Activated gamma-delta T cell (primary cell): ENCODE data around the gene TESK2.
"Not testable (repeated sequence)": the region's sequence is repeated elsewhere in the genome, so short reads cannot be mapped to it uniquely, and the experiment has no call there.

ENCODE experiments used
- DNase-seq: peaks from one replicate; lab custom pipeline; 2025; lab: John Stamatoyannopoulos, UW

Gene TESK2

GRCh38 chr1:45375104-45376090 lies 115.6 kb downstream of the TESK2 start:
- no peak for DNase-seq

GRCh38 chr1:45373573-45373972 lies 117.4 kb downstream of the TESK2 start:
- no peak for DNase-seq

GRCh38 chr1:45370575-45370974 lies 120.4 kb downstream of the TESK2 start:
- DNase-seq, result no peak

- no peak for DNase-seq
Measured at GRCh38 chr1:45365051-45365450, 125.9 kb downstream of the TESK2 start.

- no peak for DNase-seq
Measured at GRCh38 chr1:45364294-45364693, 126.7 kb downstream of the TESK2 start.

- not testable (repeated sequence) for DNase-seq
Measured at GRCh38 chr1:45360981-45361380, 130.0 kb downstream of the TESK2 start.

GRCh38 chr1:45359882-45360513 lies 131.0 kb downstream of the TESK2 start:
- DNase-seq, result no peak

GRCh38 chr1:45356186-45356585 lies 134.8 kb downstream of the TESK2 start:
- DNase-seq, result no peak

GRCh38 chr1:45355683-45356082 lies 135.3 kb downstream of the TESK2 start:
- no peak for DNase-seq

- DNase-seq, result no peak
Measured at GRCh38 chr1:45354838-45355237, 136.1 kb downstream of the TESK2 start.

GRCh38 chr1:45353685-45354084 lies 137.3 kb downstream of the TESK2 start:
- DNase-seq, result no peak

- no peak for DNase-seq
Measured at GRCh38 chr1:45351508-45351907, 139.5 kb downstream of the TESK2 start.

GRCh38 chr1:45348966-45349677 lies 141.8 kb downstream of the TESK2 start:
- DNase-seq, result no peak

- no peak for DNase-seq
Measured at GRCh38 chr1:45348609-45348965, 142.4 kb downstream of the TESK2 start.

GRCh38 chr1:45348020-45348419 lies 142.9 kb downstream of the TESK2 start:
- DNase-seq, result no peak

GRCh38 chr1:45346473-45346872 lies 144.5 kb downstream of the TESK2 start:
- DNase-seq, result no peak

- DNase-seq, result no peak
Measured at GRCh38 chr1:45345014-45345413, 145.9 kb downstream of the TESK2 start.

- no peak for DNase-seq
Measured at GRCh38 chr1:45344499-45344898, 146.5 kb downstream of the TESK2 start.

- DNase-seq, result no peak
Measured at GRCh38 chr1:45340816-45341466, 150.0 kb downstream of the TESK2 start.

GRCh38 chr1:45339789-45340558 lies 151.0 kb downstream of the TESK2 start, which contains the start of the genes MUTYH and TOE1:
Gene MUTYH, minus strand, starts transcription at chr1:45340440. Its CDS starts 5,935 bp downstream, at chr1:45334505.
Gene TOE1, plus strand, starts transcription at chr1:45340170. Its CDS starts 83 bp downstream, at chr1:45340253.
- peak; percentile 82 for DNase-seq
